ENCODE measurements around the gene ANKEF1.

DNA sequence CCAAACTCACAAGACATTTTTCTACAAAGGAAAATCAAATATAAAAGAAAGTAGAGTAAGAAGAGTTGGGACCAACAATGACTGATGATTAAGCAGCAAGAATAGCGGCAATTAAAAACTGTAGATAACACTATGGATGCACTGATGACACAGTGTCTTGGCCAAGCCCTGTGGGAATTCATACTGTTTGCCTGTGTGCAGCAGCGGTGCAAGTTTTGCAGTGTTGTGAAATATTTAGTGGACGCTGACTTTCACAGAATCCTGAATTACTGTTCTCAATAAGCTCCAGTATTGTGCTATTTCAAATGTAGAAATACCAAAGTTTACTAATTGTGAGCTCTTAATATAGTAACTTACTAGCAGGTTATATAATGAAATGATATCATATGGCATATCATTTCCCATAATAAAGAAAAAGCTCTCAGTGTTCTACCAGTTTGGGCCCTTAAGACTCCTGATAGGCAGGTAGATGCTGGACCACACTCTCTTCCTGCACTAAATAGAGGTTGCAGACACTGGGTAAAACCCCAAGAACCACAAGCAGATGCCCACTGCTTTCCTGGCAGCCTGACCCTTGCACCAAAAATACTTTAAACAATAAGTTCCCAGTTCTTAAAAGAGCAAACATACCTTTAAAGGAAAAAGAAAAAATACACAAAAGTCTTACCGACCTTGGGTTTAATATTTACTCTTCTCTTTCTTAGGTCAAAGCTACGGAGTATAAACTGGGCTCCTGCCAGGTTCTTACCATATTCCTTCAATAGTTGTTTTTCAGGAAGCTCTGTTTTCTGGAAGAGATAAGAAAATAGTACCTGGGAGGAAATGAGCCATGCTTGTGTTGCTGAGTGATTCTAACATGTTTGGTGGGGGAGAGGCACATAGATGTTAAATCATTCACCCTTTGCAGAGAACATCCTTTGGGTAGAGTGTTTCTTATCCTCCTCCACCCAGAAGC is 41.6 kb downstream of the ANKEF1 start:
- TF ChIP-seq, protein P1, sequence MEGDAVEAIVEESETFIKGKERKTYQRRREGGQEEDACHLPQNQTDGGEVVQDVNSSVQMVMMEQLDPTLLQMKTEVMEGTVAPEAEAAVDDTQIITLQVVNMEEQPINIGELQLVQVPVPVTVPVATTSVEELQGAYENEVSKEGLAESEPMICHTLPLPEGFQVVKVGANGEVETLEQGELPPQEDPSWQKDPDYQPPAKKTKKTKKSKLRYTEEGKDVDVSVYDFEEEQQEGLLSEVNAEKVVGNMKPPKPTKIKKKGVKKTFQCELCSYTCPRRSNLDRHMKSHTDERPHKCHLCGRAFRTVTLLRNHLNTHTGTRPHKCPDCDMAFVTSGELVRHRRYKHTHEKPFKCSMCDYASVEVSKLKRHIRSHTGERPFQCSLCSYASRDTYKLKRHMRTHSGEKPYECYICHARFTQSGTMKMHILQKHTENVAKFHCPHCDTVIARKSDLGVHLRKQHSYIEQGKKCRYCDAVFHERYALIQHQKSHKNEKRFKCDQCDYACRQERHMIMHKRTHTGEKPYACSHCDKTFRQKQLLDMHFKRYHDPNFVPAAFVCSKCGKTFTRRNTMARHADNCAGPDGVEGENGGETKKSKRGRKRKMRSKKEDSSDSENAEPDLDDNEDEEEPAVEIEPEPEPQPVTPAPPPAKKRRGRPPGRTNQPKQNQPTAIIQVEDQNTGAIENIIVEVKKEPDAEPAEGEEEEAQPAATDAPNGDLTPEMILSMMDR (conservative IDR thresholded peaks at IDR 0.05; ENCODE audit: low read length), result no peak
- TF ChIP-seq EZH2phosphoT487 (IDR thresholded peaks at IDR 0.05; ENCODE audit: borderline replicate concordance, low read depth, low read length), result no peak
